Measurements from ENCODE around the gene C1QTNF5. TPM values are rescaled to one million over a fixed set of nuclear protein-coding genes. Genes with fewer than 3 reads are reported as not detected.

C1QTNF5 gene
- total RNA-seq, 4 donors from 2014 or later = 5.3 to 18.8 (median 10.3) TPM

DNA sequence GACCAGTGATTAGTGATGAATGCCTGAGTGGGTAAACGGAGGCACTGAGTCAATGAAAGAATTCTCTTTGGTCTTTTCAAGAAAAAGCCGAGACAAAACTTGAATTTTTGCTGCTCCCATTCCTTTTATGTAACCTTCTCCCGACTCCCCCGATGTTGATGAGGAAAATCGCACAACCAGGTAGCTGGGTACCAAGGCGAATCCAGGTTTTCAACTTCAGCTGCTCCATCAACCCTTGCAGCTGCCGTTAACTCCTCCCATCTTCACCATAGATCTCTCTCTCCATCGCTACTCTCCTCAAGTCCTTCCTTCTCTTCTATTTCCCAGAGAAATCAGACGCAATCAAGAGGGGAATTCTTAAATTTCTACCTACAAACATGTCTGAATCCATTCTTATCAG, 41.4 kb upstream of the C1QTNF5 start:
- Histone ChIP-seq H3K4me3 (peak overlapping the region in 3 of 4 donors; percentile 49 to 70 (median 52)), H3K36me3 (no peaks in the 10 kb centered on the region), H3K9me3 (no peaks in the 10 kb centered on the region), H3K27me3 (peaks cover 0 to 9% (median 0%) of the 10 kb centered on the region in 4 donors), H3K4me1 (peaks cover 5 to 36% (median 21%) of the 10 kb centered on the region in 3 donors), H3K27ac (peak overlapping the region in 3 of 4 donors; percentile 58 to 80 (median 59))
- intact Hi-C loops (cut with DNase I) = no loop called here
- DNase-seq = no peak
- no peak for TF ChIP-seq POLR2A (IDR thresholded peaks at IDR 0.05)
- TF ChIP-seq, protein P1, sequence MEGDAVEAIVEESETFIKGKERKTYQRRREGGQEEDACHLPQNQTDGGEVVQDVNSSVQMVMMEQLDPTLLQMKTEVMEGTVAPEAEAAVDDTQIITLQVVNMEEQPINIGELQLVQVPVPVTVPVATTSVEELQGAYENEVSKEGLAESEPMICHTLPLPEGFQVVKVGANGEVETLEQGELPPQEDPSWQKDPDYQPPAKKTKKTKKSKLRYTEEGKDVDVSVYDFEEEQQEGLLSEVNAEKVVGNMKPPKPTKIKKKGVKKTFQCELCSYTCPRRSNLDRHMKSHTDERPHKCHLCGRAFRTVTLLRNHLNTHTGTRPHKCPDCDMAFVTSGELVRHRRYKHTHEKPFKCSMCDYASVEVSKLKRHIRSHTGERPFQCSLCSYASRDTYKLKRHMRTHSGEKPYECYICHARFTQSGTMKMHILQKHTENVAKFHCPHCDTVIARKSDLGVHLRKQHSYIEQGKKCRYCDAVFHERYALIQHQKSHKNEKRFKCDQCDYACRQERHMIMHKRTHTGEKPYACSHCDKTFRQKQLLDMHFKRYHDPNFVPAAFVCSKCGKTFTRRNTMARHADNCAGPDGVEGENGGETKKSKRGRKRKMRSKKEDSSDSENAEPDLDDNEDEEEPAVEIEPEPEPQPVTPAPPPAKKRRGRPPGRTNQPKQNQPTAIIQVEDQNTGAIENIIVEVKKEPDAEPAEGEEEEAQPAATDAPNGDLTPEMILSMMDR (IDR thresholded peaks at IDR 0.05) = no peak
- 8 to 15% methylated on average over 9 of the region's 9 CpGs for whole genome bisulfite sequencing, 2 donors

DNA sequence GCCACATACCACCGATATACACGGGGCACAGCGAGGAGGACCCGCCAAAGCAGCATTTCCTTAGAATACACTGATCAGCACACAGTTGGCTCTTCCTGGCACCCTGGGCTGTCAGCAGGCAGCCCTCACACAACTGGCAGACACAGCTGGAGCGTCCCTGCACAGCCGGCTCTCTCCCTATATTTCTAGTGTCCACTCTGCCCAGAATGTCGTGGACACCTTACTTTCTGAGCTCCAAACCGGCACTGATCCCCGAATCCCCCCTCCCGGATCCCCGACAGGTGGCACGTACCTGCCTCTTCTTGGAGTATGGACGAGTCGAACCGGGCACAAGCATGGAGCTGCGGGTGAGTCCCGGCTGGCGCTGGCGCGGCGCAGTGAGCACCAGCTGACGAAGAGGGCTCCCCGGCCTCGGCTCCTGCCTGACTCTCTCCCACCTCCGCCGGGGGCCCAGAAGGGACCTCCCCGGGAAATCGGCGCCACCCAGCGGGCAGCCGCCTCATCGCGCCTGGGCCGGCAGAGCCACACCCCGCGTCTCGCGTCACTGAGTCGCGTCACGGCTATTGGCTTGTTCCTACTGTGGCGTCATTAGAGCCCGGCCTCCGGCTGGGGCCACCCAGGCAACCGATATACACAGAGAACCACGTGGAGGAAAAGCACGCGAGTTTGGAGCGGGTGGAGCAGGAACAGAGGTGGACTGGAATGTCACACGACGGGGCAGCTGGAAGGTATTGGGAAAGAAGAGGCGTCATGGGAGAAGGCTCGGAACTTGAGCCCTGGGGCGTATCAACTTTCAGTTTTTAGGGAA, 40.7 kb upstream of the C1QTNF5 start, which contains the start of gene USP2:
TSS of gene USP2 (minus strand) at position 510 of the 808 bp plus-strand sequence. CDS start 8,210 bp downstream, outside the sequence.
- Histone ChIP-seq H3K36me3 (no peaks in the 10 kb centered on the region), H3K27me3 (peaks cover 0 to 9% (median 0%) of the 10 kb centered on the region in 4 donors), H3K27ac (peak within 1 kb of the TSS; percentile 25 to 80 (median 70)), H3K9me3 (no peaks in the 10 kb centered on the region), H3K4me1 (peaks cover 8 to 43% (median 27%) of the 10 kb centered on the region in 3 donors), H3K4me3 (peak within 1 kb of the TSS; percentile 16 to 70 (median 50))
- peak in 2 of 4 donors; percentile 11 to 53 for TF ChIP-seq POLR2A (IDR thresholded peaks at IDR 0.05)
- TF ChIP-seq, protein P1 (IDR thresholded peaks at IDR 0.05) = peak; percentile 79 to 96 (median 92)
- peak; percentile 75 for DNase-seq
- intact Hi-C loops (cut with DNase I) = no loop called here
- 0 to 1% methylated on average over 3 to 14 of the region's 54 CpGs for WGBS, 2 donors

DNA sequence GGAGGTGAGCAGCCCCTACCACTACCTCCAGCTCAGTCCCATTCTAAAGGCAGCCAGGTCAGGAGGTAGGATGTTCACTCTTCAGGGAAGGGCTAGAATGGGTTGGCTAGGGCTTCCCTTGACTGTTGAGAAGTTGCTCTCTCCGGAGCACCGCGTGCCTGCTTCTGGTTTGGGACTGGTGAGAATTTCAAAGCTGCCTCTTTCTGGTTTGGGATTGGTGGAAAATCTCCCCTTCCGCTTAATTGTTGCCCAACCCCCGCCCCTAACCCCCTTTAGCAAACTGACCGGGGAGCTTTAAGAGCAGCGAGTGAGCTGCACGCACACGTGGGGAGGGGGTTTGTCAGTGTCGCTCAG, 40.1 kb upstream of the C1QTNF5 start:
- DNase-seq = no peak
- TF ChIP-seq, protein P1 (IDR thresholded peaks at IDR 0.05) = no peak
- no peak for TF ChIP-seq POLR2A (IDR thresholded peaks at IDR 0.05)
- peaks cover 0 to 9% (median 0%) of the 10 kb centered on the region in 4 donors for H3K27me3 ChIP-seq
- no peaks in the 10 kb centered on the region for H3K36me3 ChIP-seq
- H3K4me3 ChIP-seq = peak overlapping the region; percentile 16 to 70 (median 50)
- WGBS, 2 donors = 25% methylated on average over 4 of the region's 10 CpGs; no CpG with 5 or more reads in 1 of the 2 donors
- intact Hi-C loops (cut with DNase I) = no loop called here
- peaks cover 14 to 49% (median 33%) of the 10 kb centered on the region in 3 donors for H3K4me1 ChIP-seq
- peak overlapping the region; percentile 25 to 80 (median 70) for H3K27ac ChIP-seq
- H3K9me3 ChIP-seq = no peaks in the 10 kb centered on the region

DNA sequence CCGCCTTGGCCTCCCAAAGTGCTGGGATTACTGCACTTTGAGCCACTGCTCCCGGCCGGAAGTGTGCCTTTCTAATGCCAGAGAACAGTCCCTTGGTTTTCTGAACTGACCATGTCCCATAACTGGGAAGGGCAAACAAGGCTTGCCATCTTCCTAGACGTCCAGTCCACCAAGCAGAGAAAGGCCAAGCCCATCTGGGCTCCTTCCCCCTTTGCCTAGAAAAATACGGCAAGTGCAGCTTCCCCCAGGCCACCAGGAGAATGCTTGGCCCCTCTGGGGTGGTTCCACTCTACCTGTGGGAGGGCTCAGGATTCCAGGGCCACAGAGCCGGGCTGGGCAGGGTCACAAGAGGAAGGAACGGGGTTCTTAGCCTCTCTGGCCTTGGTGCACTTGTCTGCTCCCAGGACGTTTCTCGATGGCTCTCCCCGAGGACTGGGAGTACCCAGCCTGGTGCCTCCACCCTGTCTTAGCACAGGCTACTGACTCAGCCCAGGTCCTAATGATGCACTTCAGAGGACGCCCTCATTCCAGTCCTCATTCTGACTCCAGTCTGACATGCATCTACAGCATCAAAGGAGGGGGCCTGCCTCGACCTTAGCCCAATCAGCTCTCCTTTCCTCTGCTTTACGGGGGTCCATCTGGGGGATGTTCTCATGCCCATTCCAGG, 39.6 kb upstream of the C1QTNF5 start:
- Histone ChIP-seq H3K4me1 (peaks cover 15 to 54% (median 36%) of the 10 kb centered on the region in 3 donors), H3K9me3 (no peaks in the 10 kb centered on the region), H3K27ac (peak overlapping the region in 3 of 4 donors; percentile 59 to 80 (median 80)), H3K4me3 (peak overlapping the region in 1 of 4 donors; percentile 49), H3K36me3 (no peaks in the 10 kb centered on the region), H3K27me3 (peaks cover 0 to 9% (median 0%) of the 10 kb centered on the region in 4 donors)
- intact Hi-C loops (cut with DNase I) = no loop called here
- WGBS, 2 donors = 76% methylated on average over 10 of the region's 13 CpGs; no CpG with 5 or more reads in 1 of the 2 donors
- DNase-seq = no peak
- TF ChIP-seq, protein P1 (IDR thresholded peaks at IDR 0.05) = no peak
- TF ChIP-seq POLR2A (IDR thresholded peaks at IDR 0.05) = no peak
